Upper lobe of left lung (tissue), 6 donors: ENCODE measurements around the gene CYP4B1. TPM values are rescaled to one million over a fixed set of nuclear protein-coding genes. Genes with fewer than 3 reads are reported as not detected.

ENCODE experiments used
- ATAC-seq, 2 donors: fragments of 200-7000 bp; cut with Tn5 transposase; one replicate each; pipeline ENCODE4 v1.9.1; 2022; ENCODE audit warnings: mild to moderate bottlenecking in 2 of 2, moderate library complexity in 2 of 2; ENCODE audit not compliant: low FRiP score in 2 of 2
- DNase-seq, 2 donors: peaks; one replicate each; pipeline ENCODE4 v3.0.0-alpha.2; 2019 to 2020
- H3K27ac ChIP-seq, 4 donors: fragments of 200-600 bp; sonication (generic); one replicate each; pipeline ENCODE4 v1.5.1; 2016 to 2019
- H3K27me3 ChIP-seq, 4 donors: fragments of 200-600 bp; sonication (generic); one replicate each; pipeline ENCODE4 v1.5.1; 2017 to 2019
- H3K36me3 ChIP-seq, 4 donors: fragments of 200-600 bp; sonication (generic); one replicate each; pipeline ENCODE4 v1.5.1; 2016 to 2019
- H3K4me1 ChIP-seq, 4 donors: fragments of 200-600 bp; sonication (generic); one replicate each; pipeline ENCODE4 v1.5.1; 2018 to 2019
- H3K4me3 ChIP-seq, 4 donors: fragments of 200-600 bp; sonication (generic); one replicate each; pipeline ENCODE4 v1.5.1; 2017 to 2019; ENCODE audit warnings: mild to moderate bottlenecking in 2 of 4, moderate library complexity in 1 of 4
- H3K9me3 ChIP-seq, 4 donors: fragments of 200-600 bp; sonication (generic); one replicate each; pipeline ENCODE4 v1.5.1; 2018 to 2019
- EP300 ChIP-seq, 4 donors: sonication (generic); formaldehyde crosslinking; IDR thresholded peaks; one replicate each; pipeline ENCODE4 v1.5.1; 2017; ENCODE audit warnings: antibody characterized with exemption in 4 of 4, control low read depth in 2 of 4
- POLR2A ChIP-seq, 4 donors: fragments of 450-650 bp; IDR thresholded peaks; one replicate each; pipeline ENCODE4 v1.5.1; 2016 to 2017; ENCODE audit warnings: antibody characterized with exemption in 4 of 4, mild to moderate bottlenecking in 2 of 4
- POLR2AphosphoS5 ChIP-seq, 2 donors: sonication (generic); formaldehyde crosslinking; IDR thresholded peaks; one replicate each; pipeline ENCODE4 v1.5.1; 2017; ENCODE audit warnings: antibody characterized with exemption in 2 of 2
- WGBS, 2 donors: methylation state at CpG; one replicate each; pipeline ENCODE4 v1.1.5; 2017 to 2018; 5-methylcytosine and 5-hydroxymethylcytosine counted together
- total RNA-seq, 6 donors: library from RNA; depleted of rRNA in 4 of 6; stranded (reverse); fragments of >200 nt in 4 of 6; gene quantifications; one replicate each; pipeline versions ENCODE4 v1.1.0 to v1.2.1, GENCODE V29; 2016 to 2021
- TF ChIP-seq, protein P1 (sequence below), 6 experiments: fragments of 450-650 bp in 4 of 6; fragments of 200-600 bp in 2 of 6; sonication (generic) in 2 of 6; IDR thresholded peaks; one replicate each; pipeline ENCODE4 v1.5.1; 2016 to 2019; ENCODE audit warnings: antibody characterized with exemption in 6 of 6
- donor health status: DM: no; HTN: no; CAD: no; lungs with moderate emphysema.
- donor health status: DM: no; HTN: yes; CAD: no; lungs with severe emphysema.

Gene CYP4B1
- total RNA-seq, 6 donors from 2014 or later, result 211 to 1,043 (median 640) TPM

DNA sequence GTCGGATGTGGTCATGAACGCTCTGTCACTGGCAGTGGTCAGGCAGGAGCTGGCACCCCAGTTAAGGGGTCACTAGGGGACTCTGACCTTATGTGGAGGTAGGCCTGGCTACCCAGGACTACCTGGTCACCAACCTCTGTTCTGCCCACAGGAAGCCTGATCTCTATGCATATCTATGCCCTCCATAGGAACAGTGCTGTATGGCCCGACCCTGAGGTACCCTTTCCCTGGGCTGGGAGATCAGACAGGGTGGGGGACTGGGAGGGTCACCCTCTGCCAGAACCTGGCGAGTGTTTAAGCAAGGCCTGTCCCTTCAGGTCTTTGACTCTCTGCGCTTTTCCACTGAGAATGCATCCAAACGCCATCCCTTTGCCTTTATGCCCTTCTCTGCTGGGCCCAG lies 19.0 kb downstream of the CYP4B1 start:
- no peak for TF ChIP-seq EP300 (IDR thresholded peaks at IDR 0.05)
- TF ChIP-seq POLR2AphosphoS5 (IDR thresholded peaks at IDR 0.05), result no peak
- TF ChIP-seq POLR2A (IDR thresholded peaks at IDR 0.05), result no peak
- TF ChIP-seq, protein P1, sequence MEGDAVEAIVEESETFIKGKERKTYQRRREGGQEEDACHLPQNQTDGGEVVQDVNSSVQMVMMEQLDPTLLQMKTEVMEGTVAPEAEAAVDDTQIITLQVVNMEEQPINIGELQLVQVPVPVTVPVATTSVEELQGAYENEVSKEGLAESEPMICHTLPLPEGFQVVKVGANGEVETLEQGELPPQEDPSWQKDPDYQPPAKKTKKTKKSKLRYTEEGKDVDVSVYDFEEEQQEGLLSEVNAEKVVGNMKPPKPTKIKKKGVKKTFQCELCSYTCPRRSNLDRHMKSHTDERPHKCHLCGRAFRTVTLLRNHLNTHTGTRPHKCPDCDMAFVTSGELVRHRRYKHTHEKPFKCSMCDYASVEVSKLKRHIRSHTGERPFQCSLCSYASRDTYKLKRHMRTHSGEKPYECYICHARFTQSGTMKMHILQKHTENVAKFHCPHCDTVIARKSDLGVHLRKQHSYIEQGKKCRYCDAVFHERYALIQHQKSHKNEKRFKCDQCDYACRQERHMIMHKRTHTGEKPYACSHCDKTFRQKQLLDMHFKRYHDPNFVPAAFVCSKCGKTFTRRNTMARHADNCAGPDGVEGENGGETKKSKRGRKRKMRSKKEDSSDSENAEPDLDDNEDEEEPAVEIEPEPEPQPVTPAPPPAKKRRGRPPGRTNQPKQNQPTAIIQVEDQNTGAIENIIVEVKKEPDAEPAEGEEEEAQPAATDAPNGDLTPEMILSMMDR (IDR thresholded peaks at IDR 0.05), result no peak
- DNase-seq (no peak), ATAC-seq (no peak)
- H3K4me3 ChIP-seq, result no peak overlapping the region
- H3K36me3 ChIP-seq, result peaks cover 17 to 68% (median 57%) of the 10 kb centered on the region in 4 donors
- H3K4me1 ChIP-seq, result peaks cover 0 to 18% (median 12%) of the 10 kb centered on the region in 4 donors
- H3K27me3 ChIP-seq, result no peaks in the 10 kb centered on the region
- WGBS, 2 donors, result 96 to 98% methylated on average over 5 of the region's 6 CpGs
- no peaks in the 10 kb centered on the region for H3K9me3 ChIP-seq
- H3K27ac ChIP-seq, result no peak overlapping the region

DNA sequence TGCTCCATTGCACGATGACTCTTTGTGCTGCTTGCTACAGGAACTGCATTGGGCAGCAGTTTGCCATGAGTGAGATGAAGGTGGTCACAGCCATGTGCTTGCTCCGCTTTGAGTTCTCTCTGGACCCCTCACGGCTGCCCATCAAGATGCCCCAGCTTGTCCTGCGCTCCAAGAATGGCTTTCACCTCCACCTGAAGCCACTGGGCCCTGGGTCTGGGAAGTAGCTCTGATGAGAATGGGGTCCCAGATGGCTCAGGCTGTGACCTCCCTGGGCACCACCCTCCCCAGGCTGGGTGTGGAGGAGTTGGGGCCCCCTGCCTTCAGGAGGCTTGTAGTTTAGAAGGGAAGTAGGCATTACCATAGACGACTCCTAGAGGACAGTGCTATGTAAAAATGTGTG lies 19.7 kb downstream of the CYP4B1 start:
- ATAC-seq (no peak), DNase-seq (no peak)
- Histone ChIP-seq H3K4me3 (no peak overlapping the region), H3K27ac (peak overlapping the region in 1 of 4 donors; percentile 10), H3K27me3 (no peaks in the 10 kb centered on the region), H3K9me3 (no peaks in the 10 kb centered on the region), H3K4me1 (peaks cover 0 to 16% (median 12%) of the 10 kb centered on the region in 4 donors), H3K36me3 (peaks cover 13 to 61% (median 50%) of the 10 kb centered on the region in 4 donors)
- TF ChIP-seq EP300 (IDR thresholded peaks at IDR 0.05) (no peak), POLR2AphosphoS5 (IDR thresholded peaks at IDR 0.05) (no peak), POLR2A (IDR thresholded peaks at IDR 0.05) (no peak)
- TF ChIP-seq, protein P1 (IDR thresholded peaks at IDR 0.05), result no peak
- 91 to 95% methylated on average over 4 to 5 of the region's 5 CpGs for whole genome bisulfite sequencing, 2 donors

DNA sequence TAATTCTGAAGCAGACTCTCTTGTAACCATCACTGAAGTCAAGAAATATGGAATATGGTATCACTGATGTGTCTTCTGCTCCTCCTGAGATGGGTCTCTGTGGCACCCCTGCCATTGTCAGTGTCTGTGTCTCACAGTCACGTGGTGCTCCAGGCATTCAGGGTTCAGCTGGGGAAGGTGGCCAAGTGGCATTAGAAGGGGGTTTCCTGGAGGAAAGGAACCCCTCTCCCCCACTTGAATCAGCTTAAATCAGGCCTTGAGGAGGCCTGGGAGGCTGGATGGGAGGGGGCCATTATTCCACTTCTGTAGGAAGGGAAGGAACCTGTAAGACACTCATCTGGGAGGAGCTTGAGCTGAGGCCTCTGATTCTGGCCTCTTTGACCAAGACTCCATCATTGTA lies 20.5 kb downstream of the CYP4B1 start:
- WGBS, 2 donors, result 82 to 89% methylated on average over 1 of the region's 1 CpG
- ATAC-seq, result no peak
- DNase-seq, result no peak
- H3K27me3 ChIP-seq, result no peaks in the 10 kb centered on the region
- TF ChIP-seq POLR2AphosphoS5 (IDR thresholded peaks at IDR 0.05), result no peak
- no peak for TF ChIP-seq POLR2A (IDR thresholded peaks at IDR 0.05)
- TF ChIP-seq EP300 (IDR thresholded peaks at IDR 0.05), result no peak
- TF ChIP-seq, protein P1 (IDR thresholded peaks at IDR 0.05), result no peak
- peaks cover 5 to 54% (median 43%) of the 10 kb centered on the region in 4 donors for H3K36me3 ChIP-seq
- H3K4me1 ChIP-seq, result peaks cover 0 to 16% (median 12%) of the 10 kb centered on the region in 4 donors
- no peaks in the 10 kb centered on the region for H3K9me3 ChIP-seq
- peak overlapping the region in 1 of 4 donors; percentile 62 for H3K27ac ChIP-seq
- H3K4me3 ChIP-seq, result no peak overlapping the region

DNA sequence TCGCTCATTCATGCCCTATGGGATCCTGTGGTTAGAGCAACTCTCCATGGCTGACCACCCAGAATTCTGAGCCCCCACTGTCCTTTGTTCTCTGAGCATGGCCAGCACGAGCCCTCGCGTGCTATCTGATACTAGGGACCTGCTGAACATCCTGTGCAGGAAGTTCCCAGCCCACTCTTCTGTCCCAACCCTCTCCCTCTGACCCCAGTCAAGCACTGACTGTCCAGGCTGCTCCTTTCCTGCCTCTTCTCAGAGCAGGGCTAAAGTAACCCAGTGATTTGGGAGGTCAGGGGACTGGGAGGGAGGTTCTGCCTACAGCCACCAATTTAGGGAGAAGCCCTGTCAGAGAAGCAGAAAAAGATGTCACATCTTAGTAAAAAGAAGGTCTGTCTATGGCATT lies 21.2 kb downstream of the CYP4B1 start:
- DNase-seq (no peak), ATAC-seq (no peak)
- Histone ChIP-seq H3K4me3 (no peak overlapping the region), H3K36me3 (peaks cover 3 to 47% (median 36%) of the 10 kb centered on the region in 4 donors), H3K27ac (peak overlapping the region in 3 of 4 donors; percentile 40 to 62 (median 51)), H3K27me3 (no peaks in the 10 kb centered on the region), H3K9me3 (no peaks in the 10 kb centered on the region), H3K4me1 (peaks cover 0 to 16% (median 10%) of the 10 kb centered on the region in 4 donors)
- TF ChIP-seq POLR2A (IDR thresholded peaks at IDR 0.05), result no peak
- no peak for TF ChIP-seq EP300 (IDR thresholded peaks at IDR 0.05)
- TF ChIP-seq POLR2AphosphoS5 (IDR thresholded peaks at IDR 0.05), result no peak
- TF ChIP-seq, protein P1 (IDR thresholded peaks at IDR 0.05), result no peak
- 53 to 72% methylated on average over 4 of the region's 4 CpGs for WGBS, 2 donors

- peak in 1 of 2 donors; percentile 39 for ATAC-seq
- H3K27ac ChIP-seq, result peak overlapping the region in 3 of 4 donors; percentile 40 to 62 (median 51)
Observed at GRCh38 chr1:46820560-46821060, 21.8 kb downstream of the CYP4B1 start.

More at GRCh38 chr1:46820560-46821060, 21.8 kb downstream of the CYP4B1 start:
- Histone ChIP-seq H3K27me3 (no peaks in the 10 kb centered on the region), H3K4me1 (peaks cover 0 to 16% (median 9%) of the 10 kb centered on the region in 4 donors), H3K36me3 (peaks cover 0 to 41% (median 31%) of the 10 kb centered on the region in 4 donors), H3K4me3 (no peak overlapping the region), H3K9me3 (no peaks in the 10 kb centered on the region)
- no peak for TF ChIP-seq POLR2AphosphoS5 (IDR thresholded peaks at IDR 0.05)
- no peak for TF ChIP-seq EP300 (IDR thresholded peaks at IDR 0.05)
- TF ChIP-seq, protein P1 (IDR thresholded peaks at IDR 0.05), result no peak
- no peak for TF ChIP-seq POLR2A (IDR thresholded peaks at IDR 0.05)
- DNase-seq, result no peak
- WGBS, 2 donors, result 6 to 50% methylated on average over 4 of the region's 5 CpGs
